HUES6 (cell line): ENCODE results near the gene ITGA11.

Experiments
- H3K27ac ChIP-seq: 2 replicates; pipeline ENCODE4 v1.7.0; 2013; ENCODE audit warnings: low read depth, mild to moderate bottlenecking, low read length, inconsistent platforms
- H3K27me3 ChIP-seq: 2 replicates; pipeline ENCODE4 v1.6.1; 2013; ENCODE audit warnings: low read length; ENCODE audit not compliant: control insufficient read depth, insufficient read depth
- H3K36me3 ChIP-seq: 2 replicates; pipeline ENCODE4 v1.6.1; 2013; ENCODE audit warnings: low read length; ENCODE audit not compliant: control insufficient read depth, insufficient read depth
- H3K4me1 ChIP-seq: 2 replicates; pipeline ENCODE4 v1.6.1; 2013; ENCODE audit warnings: low read length; ENCODE audit not compliant: control insufficient read depth, insufficient read depth
- H3K4me3 ChIP-seq: 2 replicates; pipeline ENCODE4 v1.5.1; 2013; ENCODE audit warnings: low read depth, low read length
- H3K9ac ChIP-seq: one replicate; pipeline ENCODE4 v1.6.1; 2013; ENCODE audit warnings: mild to moderate bottlenecking, low read length
- H3K9me3 ChIP-seq: 2 replicates; pipeline ENCODE4 v1.6.1; 2013; ENCODE audit warnings: low read depth, low read length; ENCODE audit not compliant: control insufficient read depth, insufficient read depth

ITGA11 gene

DNA sequence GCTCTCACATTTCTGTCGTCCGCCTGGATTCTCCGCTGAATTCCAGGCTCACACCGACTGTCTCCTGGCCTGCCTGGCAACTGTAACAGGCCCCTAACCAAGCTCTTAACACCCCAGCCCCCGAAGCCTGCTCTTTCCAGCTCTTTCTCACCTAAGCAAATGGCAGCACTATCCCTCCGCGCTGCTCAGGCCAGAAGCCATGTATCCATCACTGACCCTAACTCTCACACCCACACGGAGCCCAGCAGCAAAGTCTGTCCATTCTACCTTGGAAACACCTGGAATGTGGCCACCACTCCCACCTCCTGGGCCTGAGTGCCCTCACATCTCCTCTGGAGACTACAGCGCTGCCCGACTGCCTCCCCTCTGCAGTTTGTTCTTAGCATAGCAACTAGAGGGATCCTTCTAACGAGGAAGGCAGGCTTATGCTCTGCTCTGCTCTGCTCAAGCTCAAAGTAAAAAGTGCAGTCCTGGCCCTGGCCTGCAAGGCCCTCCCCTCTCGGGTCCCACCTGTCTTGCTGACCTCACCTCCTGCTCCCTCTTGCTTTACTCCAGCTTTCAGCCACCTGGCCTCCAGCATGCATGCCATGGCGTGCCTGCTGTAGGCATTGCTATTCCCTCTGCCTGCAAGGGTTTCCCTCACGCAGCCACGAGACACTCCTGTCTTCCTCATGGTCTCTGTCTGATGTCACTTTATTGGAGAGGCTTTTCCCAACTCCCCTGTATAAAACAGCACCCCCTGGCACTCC is 127.2 kb downstream of the ITGA11 start:
- peaks cover 25% of the 10 kb centered on the region for H3K4me1 ChIP-seq
- no peaks in the 10 kb centered on the region for H3K9me3 ChIP-seq
- H3K36me3 ChIP-seq: no peaks in the 10 kb centered on the region
- H3K27ac ChIP-seq: no peak overlapping the region
- H3K9ac ChIP-seq: no peak overlapping the region
- H3K4me3 ChIP-seq: no peak overlapping the region
- no peaks in the 10 kb centered on the region for H3K27me3 ChIP-seq

DNA sequence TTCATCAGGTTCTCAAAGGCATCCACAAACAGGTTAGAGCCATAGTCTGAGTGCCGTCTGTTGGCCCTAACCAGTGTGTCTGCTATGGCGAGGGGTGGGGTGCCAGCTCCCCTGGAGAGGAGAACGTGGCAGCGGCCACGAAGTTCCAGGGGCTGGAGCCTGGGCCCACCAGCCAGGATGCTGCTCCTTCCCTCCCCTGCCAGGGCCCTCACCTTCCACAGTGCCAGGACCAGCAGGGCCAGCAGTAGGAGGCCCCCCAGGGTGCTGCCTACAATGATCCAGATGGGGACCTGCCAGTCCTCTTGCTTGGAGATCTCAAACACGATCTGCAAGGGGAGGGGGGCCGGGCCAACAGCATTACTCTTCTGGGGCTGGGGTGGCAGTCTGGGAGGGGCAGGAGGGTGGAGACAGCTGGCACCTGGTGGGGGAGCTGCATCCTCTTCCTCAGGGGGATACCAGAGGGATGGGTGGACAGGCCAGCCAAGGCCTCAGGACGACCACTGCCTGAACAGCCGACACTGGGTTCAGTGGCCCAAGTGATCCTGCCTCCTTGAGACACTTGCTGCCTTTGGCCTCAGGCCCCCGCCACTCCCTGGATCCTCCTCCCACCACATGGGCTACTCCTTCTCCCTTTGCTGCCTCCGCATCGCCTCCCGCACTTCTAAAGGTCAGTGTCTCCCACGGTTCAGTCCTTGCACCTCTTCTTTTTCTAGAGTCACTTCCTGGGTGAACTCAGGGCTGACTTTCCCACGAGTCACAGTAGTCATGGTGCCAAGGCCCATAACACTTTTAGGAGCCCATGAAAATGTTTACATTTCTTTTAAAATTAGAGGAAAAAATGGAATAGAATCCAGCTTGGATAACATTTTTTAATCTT is 128.2 kb downstream of the ITGA11 start:
- no peak overlapping the region for H3K27ac ChIP-seq
- H3K9ac ChIP-seq: no peak overlapping the region
- H3K4me1 ChIP-seq: peaks cover 25% of the 10 kb centered on the region
- H3K36me3 ChIP-seq: 0 out of 2 replicates have a peak, but pooled peaks cover 3% of the 10 kb centered on the region
- H3K9me3 ChIP-seq: no peaks in the 10 kb centered on the region
- no peak overlapping the region for H3K4me3 ChIP-seq
- H3K27me3 ChIP-seq: no peaks in the 10 kb centered on the region

DNA sequence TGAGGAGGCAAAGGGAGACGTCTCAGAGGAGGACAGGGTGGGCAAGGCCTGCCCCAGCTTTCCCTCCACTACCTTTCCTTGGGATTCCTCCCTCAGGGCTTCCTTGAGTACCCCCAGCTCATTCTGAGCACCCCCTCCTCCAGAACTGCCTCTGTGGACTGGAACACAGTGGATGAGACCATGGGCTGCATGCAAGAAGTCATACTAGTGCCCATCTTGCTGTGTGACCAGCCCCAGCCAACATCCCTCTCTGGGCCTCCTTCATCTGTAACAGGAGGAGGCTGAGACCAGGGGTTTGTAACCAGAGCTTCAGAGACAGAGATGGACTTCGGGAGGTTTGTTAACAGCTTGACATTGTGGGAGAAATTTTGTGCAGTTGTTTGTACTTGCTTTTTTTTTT is 128.8 kb downstream of the ITGA11 start:
- Histone ChIP-seq H3K9ac (no peak overlapping the region), H3K27me3 (no peaks in the 10 kb centered on the region), H3K4me3 (no peak overlapping the region), H3K9me3 (no peaks in the 10 kb centered on the region), H3K4me1 (peaks cover 25% of the 10 kb centered on the region), H3K27ac (no peak overlapping the region), H3K36me3 (0 out of 2 replicates have a peak, but pooled peaks cover 5% of the 10 kb centered on the region)

DNA sequence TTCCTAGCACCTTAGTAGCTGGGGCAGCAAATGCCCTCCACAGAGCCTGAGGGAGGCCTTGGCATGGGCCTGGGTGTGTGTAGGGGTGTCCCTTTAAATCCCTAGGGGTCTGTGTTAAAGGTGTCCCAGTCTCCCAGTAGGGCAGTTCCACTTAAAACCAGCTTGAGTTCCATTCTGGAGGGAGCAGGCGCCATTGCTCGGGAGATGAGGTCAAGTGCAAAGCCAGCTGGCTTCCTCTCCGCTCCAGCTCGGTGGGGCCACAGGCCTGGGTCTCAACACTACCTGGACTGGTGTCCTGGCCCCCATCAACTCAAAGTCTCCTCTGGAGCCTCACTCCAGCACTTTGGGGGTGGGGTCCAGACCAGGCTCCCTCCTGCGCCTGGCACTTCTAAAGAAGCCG is 129.2 kb downstream of the ITGA11 start:
- H3K4me3 ChIP-seq: no peak overlapping the region
- peaks cover 25% of the 10 kb centered on the region for H3K4me1 ChIP-seq
- no peaks in the 10 kb centered on the region for H3K27me3 ChIP-seq
- H3K9ac ChIP-seq: no peak overlapping the region
- H3K27ac ChIP-seq: no peak overlapping the region
- H3K9me3 ChIP-seq: no peaks in the 10 kb centered on the region
- 0 out of 2 replicates have a peak, but pooled peaks cover 5% of the 10 kb centered on the region for H3K36me3 ChIP-seq

DNA sequence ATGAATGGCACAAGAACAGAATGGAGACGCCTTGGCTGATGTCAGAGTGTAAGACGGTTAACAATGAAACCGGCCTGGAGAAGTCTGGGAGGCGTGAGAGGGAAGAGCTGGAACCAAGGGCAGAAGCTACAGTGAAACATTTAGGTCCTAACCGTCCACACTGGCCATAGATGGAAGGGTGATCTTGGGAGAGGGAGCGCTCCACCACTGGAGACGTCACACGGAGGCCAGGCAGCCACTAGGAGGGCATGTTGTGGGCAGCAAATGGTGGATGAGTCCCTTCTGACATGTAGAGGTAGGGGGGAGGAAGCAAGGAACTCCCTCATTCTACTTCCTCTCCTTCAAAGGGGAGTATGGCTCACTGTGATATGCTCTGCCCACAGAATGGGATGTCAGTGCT is 130.7 kb downstream of the ITGA11 start:
- Histone ChIP-seq H3K9ac (no peak overlapping the region), H3K4me1 (peaks cover 18% of the 10 kb centered on the region), H3K27me3 (no peaks in the 10 kb centered on the region), H3K4me3 (no peak overlapping the region), H3K9me3 (no peaks in the 10 kb centered on the region), H3K36me3 (0 out of 2 replicates have a peak, but pooled peaks cover 5% of the 10 kb centered on the region), H3K27ac (no peak overlapping the region)

DNA sequence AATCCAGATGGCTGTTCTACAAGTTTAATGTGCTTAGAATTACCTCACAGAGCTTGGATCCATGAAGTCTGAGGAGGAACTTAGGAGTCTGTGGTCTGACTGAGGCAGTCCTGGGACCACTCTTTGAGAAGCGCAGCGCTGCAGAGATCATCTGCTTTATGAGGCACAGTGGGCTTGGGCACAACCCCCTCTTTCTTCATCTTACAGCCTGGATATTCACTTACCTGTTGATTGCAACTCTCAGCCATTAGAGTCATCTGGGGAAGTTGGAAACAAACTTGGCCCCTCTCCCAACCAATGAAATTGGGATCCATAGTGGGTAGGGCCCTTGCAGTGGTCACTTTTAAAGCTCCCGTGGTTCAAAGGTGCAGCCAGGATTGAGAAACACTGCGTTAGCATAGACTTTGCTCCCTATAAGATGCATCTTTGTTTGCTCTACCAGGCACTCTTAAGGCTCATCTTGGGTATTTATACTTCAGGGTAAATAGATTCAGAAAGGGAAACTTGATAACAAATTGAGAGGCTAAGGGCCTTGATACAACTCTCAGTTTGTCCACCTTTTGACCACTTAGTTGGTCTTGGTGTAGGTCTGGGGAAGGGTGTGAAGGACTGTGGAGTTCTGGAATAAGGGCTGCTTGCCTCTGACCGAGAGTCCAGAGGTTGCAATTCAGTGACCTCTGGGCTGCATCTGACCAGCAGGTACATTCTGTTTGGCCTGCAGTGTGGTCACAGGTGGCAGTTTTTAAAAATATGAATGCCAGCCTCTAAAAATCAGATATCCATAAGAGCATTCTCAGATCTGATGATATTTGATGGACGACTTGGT is 131.6 kb downstream of the ITGA11 start:
- H3K9ac ChIP-seq: no peak overlapping the region
- peaks cover 8% of the 10 kb centered on the region; the same call in 1 of the 2 replicates for H3K36me3 ChIP-seq
- no peak overlapping the region for H3K27ac ChIP-seq
- no peaks in the 10 kb centered on the region for H3K27me3 ChIP-seq
- H3K4me1 ChIP-seq: peaks cover 15% of the 10 kb centered on the region
- no peaks in the 10 kb centered on the region for H3K9me3 ChIP-seq
- no peak overlapping the region for H3K4me3 ChIP-seq

DNA sequence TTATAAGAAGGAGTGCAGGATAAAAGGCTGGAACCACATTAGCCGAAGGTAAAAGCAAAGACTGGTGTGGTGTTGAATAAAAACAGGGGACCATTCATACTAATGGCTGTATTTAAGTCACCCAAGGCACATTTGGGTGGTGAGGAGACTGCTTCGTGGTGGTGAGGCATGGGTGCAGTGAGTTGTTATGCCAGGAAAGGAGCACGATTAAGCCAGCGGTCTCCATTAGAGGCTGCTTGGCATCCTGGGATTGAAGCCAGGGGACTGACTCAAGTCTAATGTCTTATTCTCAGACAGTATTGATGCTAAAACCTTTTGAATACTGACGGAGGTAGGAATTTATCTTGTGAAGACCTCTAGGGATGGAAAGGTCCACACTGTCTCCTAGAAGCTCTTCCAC is 132.5 kb downstream of the ITGA11 start:
- H3K9me3 ChIP-seq: no peaks in the 10 kb centered on the region
- H3K27me3 ChIP-seq: no peaks in the 10 kb centered on the region
- H3K27ac ChIP-seq: no peak overlapping the region
- peaks cover 8% of the 10 kb centered on the region; the same call in 1 of the 2 replicates for H3K36me3 ChIP-seq
- no peak overlapping the region for H3K9ac ChIP-seq
- no peak overlapping the region for H3K4me3 ChIP-seq
- H3K4me1 ChIP-seq: peaks cover 6% of the 10 kb centered on the region

DNA sequence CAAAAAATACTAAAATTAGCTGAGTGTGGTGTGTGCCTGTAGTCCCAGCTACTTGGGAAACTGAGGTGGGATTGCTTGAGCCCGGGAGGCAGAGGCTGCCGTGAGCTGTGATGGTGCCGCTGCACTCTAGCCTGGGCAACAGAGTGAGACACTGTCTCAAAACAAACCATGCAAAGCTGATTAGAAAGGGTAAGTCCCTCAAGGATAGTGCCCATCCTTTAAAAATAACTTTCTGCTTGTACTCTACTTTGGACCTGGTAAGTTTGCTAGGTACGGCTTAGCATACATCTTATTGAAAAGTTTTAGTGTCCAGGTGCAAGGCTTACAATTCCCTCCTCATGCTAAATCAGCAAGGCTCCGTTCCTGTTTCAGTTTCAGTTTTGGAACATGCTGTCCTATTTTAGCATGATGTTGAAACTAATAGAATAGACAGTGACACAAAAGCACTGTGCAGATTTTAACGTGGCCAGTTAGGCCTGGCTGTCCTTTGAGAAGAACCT is 133.0 kb downstream of the ITGA11 start:
- H3K27me3 ChIP-seq: no peaks in the 10 kb centered on the region
- H3K4me3 ChIP-seq: no peak overlapping the region
- no peak overlapping the region for H3K27ac ChIP-seq
- no peaks in the 10 kb centered on the region for H3K9me3 ChIP-seq
- H3K36me3 ChIP-seq: peaks cover 8% of the 10 kb centered on the region; the same call in 1 of the 2 replicates
- no peak overlapping the region for H3K9ac ChIP-seq
- H3K4me1 ChIP-seq: peaks cover under 1% of the 10 kb centered on the region; the same call in 1 of the 2 replicates

DNA sequence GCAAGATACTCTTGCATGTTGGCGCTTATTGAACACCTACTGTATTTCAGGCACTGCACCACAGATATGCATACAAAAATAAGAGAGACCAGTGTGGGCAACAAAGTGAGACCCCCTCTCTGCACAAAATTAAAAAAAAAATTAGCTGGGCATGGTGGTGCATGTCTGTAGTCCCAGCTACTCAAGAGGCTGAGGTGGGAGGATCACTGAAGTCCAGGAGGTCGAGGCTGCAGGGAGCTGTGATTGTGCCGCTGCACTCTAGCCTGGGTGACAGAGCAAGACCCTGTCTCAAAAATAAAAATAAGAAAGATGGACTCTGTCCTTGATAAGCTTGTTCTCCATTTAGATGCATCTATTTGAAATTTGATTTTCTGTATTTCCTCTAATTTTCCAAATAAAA is 133.6 kb downstream of the ITGA11 start:
- no peak overlapping the region for H3K27ac ChIP-seq
- H3K27me3 ChIP-seq: no peaks in the 10 kb centered on the region
- H3K9me3 ChIP-seq: no peaks in the 10 kb centered on the region
- peaks cover 10% of the 10 kb centered on the region for H3K36me3 ChIP-seq
- H3K4me3 ChIP-seq: no peak overlapping the region
- H3K9ac ChIP-seq: no peak overlapping the region
- no peaks in the 10 kb centered on the region for H3K4me1 ChIP-seq

DNA sequence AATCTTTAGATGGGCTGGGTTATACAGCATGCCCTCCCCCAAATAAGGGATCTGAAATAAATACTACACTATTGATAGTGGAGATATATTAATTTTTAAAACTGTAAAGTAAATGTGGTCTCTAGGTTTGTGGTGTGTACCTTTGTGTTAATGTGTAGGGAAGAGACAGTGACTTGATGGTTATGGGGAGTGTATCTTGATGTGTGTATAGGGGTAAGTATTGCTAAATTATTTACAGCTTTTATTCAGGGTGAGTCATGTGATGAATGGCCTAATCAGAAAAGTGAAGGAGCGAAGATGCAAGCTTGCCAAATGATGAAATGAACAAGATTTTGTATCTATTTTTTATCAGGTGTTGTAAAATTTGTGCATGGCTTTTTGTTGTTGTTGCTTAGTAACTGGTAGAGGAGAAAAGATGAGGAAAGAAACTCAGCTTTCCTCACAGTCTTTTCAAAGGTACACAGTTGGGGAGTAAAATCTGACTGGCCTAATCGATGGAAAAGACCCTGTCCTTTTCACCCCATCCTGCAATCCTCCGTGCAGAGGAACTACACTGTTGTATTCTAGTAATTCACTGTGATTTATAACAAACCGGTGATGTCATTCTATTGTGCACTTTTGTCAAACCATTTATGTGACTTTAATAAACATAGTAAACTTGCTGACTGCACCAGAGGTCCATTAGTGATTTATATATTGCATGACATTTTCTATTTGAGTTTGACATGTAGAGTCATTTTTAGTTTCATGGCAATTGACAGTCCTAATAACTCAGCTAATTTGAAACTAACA is 136.8 kb downstream of the ITGA11 start:
- Histone ChIP-seq H3K4me1 (peaks cover 8% of the 10 kb centered on the region; the same call in 1 of the 2 replicates), H3K27ac (no peak overlapping the region), H3K36me3 (peaks cover 37% of the 10 kb centered on the region), H3K9me3 (no peaks in the 10 kb centered on the region), H3K27me3 (no peaks in the 10 kb centered on the region), H3K4me3 (no peak overlapping the region), H3K9ac (no peak overlapping the region)
